Mammary epithelial cell (primary cell): Measurements from ENCODE around the gene FAM193A.

Experiments used
- CTCF ChIP-seq, 2 donors: IDR thresholded peaks in 1 of 2; conservative IDR thresholded peaks in 1 of 2; 2 replicates each; pipeline ENCODE4 v1.5.1; 2011 to 2012; ENCODE audit warnings: inconsistent platforms in 2 of 2, low read length in 2 of 2, mild to moderate bottlenecking in 2 of 2, control low read depth in 1 of 2, low read depth in 1 of 2; ENCODE audit not compliant: insufficient read depth in 1 of 2; ENCODE audit errors: extremely low read depth in 1 of 2
- EZH2 ChIP-seq: IDR thresholded peaks from 2 replicates; pipeline ENCODE4 v1.6.1; 2012; ENCODE audit warnings: low read length, inconsistent platforms, borderline replicate concordance

GRCh38 chr4:2515830-2516550 lies 20.5 kb upstream of the FAM193A start:
- TF ChIP-seq CTCF (conservative IDR thresholded peaks at IDR 0.05 in 1 of 2, IDR thresholded peaks at IDR 0.05 in 1 of 2; ENCODE audit: extremely low read depth in 1 of 2, insufficient read depth in 1 of 2, low read depth in 1 of 2, low read length in 2 of 2), result no peak
- TF ChIP-seq EZH2, result no peak
